Lower leg skin (tissue), 3 donors: Measurements from ENCODE around the gene NRG3.

Source experiments
- CTCF ChIP-seq, 3 donors: fragments of 450-650 bp; IDR thresholded peaks; one replicate each; pipeline ENCODE4 v1.5.1; 2016; ENCODE audit warnings: antibody characterized with exemption in 3 of 3, mild to moderate bottlenecking in 3 of 3, moderate library complexity in 2 of 3
- POLR2A ChIP-seq, 2 donors: fragments of 450-650 bp; IDR thresholded peaks; one replicate each; pipeline ENCODE4 v1.6.1; 2016 to 2017; ENCODE audit warnings: antibody characterized with exemption in 2 of 2, mild to moderate bottlenecking in 1 of 2, moderate library complexity in 1 of 2

- TF ChIP-seq CTCF (IDR thresholded peaks at IDR 0.05) (no peak), POLR2A (IDR thresholded peaks at IDR 0.05) (no peak)
Observed at GRCh38 chr10:82160307-82160706, 285.3 kb downstream of the NRG3 start.
